OCI-LY3 (cell line): ENCODE results near the gene ZNF827.

Source experiments
- CTCF ChIP-seq: fragments of 200-600, 300-600 bp; sonication (generic); IDR thresholded peaks from 2 replicates; pipeline ENCODE4 v1.5.1; 2014; ENCODE audit warnings: antibody characterized with exemption, low read length, low read depth
- EZH2phosphoT487 ChIP-seq: fragments of 200-600 bp; shearing (Covaris generic); IDR thresholded peaks from 2 replicates; pipeline ENCODE4 v1.6.1; 2018; ENCODE audit warnings: antibody characterized with exemption, mixed run types, low read depth

GRCh38 chr4:145842224-145842887 lies 96.3 kb downstream of the ZNF827 start:
- no peak for TF ChIP-seq CTCF
- TF ChIP-seq EZH2phosphoT487: no peak
